GM19025 (cell line): ENCODE data around the gene SLC37A3.

Experiments used
- ATAC-seq: cut with Tn5 transposase; IDR thresholded peaks from one replicate; pipeline ENCODE4 v1.9.1; 2021; ENCODE audit warnings: mild to moderate bottlenecking, low read depth, moderate library complexity; ENCODE audit not compliant: unreplicated experiment

SLC37A3 gene

DNA sequence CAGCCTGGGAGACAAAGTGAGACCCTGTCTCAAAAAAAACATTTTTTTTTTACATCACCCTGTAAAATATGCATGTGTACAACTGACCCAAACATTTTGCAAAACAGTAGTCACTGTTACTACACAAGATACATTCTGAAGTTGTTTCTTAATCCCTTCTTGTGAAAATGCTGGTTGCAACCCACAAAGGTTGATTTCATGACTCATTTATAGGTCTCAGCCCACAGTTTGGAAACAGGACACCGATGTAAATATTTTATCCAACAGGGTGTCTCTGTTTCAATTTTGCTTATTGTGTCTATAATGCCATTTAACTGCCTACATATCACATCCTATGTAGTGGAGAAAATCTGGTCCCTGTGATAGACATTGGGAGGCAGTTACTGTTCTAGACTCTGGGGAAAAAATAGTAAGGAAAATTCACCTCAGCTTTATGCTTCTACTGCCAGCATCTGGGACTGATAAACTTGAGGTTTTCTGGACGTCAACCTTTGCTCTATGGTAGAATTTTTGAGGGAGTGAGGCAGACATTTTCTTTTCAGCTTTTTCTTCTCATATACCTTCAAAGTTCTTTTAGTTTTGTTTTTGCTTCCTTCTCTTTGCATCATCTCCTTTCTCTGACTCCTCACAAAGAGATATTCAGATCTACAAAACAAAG lies 4.0 kb upstream of the SLC37A3 start:
- no peak for ATAC-seq

DNA sequence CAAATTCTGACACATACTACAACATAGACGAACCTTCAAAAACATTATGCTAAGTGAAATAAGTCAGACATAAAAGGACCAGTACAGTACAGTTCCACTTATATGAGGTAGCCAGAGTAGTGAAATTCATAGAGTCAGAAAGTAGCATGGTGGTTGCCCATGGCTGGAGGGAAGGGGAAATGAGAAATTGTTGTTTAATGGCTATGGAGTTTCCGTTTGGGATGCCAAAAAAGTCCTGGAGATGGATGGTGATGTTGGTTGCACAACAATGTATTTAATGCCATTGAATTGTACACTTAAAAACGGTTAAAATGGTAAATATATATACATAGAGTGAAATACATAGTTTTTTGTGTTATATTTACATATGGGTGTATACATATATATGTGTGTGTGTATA lies 2.1 kb upstream of the SLC37A3 start:
- no peak for ATAC-seq

DNA sequence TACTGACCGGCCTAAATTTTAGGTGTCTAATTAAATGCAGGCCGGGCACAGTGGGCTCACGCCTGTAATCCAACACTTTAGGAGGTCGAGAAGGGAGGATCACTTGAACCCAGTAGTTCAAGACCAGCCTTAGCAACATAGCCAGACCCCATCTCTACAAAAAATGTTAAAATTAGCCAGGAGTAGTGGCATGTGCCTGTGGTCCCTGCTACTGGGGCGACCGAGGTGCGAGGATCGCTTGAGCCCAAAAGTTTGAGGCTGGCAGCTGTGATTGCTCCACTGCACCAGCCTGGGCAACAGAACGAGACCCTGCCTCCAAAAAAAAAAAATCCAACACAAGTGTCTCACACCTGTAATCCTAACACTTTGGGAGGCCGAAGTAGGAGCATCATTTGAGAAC lies 491 bp upstream of the SLC37A3 start:
- no peak for ATAC-seq

DNA sequence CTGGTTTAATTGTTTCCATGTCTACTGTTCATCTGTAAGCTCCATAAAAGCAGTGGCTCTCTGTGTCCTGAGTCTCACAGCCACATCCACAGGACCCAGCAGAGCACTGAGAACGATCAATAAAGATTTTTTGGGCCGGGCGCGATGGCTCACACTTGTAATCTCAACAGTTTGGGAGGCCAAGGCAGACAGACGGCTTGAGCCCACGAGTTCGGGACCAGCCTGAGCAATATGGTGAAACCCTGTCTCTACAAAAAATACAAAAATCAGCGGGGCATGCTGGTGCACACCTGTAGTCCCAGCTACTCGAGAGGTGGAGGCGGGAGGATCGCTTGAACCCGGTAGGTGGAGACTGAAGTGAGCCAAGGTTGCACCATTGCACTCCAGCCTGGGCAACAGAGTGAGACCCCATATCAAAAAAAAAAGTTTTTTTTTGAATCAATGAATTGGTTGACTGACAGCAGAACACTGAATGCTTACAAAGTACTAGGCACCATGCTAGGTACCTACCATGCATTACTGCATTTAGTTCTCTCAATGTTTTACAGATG lies 4.5 kb downstream of the SLC37A3 start:
- no peak for ATAC-seq

DNA sequence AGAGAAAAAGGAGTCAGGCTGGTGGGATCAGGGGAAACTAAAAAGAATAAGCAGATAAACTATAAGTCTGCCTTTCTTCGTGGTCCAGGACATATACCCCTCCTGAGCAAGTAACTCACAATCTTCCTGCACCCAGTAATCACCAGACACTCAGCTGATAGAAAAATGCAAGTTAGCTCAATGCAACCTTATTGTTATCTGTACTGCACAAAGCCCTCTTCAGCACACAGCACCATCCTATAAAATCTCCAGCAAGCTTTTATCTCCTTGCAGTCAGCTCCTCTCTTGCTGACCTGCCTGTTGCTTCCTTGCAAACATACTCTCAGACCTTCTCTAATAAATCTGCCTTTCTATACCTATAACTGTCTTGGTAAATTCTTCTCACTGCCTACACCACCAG lies 6.7 kb downstream of the SLC37A3 start:
- ATAC-seq = no peak

DNA sequence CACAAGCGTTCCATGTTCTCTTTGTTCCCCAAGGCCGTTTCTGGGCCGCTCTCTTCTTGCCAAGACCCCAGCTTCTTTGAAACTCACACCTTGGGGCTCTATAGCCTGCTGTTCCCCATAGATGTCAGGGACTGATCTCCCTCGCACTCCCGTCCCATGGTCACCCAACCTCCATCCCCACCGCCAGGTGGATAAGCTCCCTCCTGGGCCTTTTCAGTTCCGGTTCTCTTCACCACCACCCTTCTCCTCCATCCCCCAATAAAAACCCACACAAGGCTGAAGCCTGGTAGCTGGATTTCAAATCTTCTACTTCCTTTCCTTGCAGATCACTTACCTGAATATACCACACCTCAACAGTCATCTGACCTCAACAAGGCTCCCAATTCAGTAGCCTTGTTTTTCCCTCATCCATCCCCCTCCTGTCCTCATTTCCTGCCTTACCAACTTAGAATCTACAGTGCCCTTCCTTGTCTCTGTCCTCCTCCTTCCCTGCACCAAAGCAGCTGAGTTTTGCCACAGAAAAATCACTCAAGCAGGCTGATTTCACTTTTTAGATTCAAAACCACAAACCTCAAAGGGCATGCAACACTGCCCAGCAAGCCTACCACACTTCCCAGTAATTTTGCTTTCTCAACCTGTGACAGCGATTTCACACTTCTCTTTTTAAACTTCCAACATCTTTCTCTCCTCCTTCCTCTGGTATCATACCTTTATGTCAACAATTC lies 7.7 kb downstream of the SLC37A3 start:
- ATAC-seq = peak; percentile 74

DNA sequence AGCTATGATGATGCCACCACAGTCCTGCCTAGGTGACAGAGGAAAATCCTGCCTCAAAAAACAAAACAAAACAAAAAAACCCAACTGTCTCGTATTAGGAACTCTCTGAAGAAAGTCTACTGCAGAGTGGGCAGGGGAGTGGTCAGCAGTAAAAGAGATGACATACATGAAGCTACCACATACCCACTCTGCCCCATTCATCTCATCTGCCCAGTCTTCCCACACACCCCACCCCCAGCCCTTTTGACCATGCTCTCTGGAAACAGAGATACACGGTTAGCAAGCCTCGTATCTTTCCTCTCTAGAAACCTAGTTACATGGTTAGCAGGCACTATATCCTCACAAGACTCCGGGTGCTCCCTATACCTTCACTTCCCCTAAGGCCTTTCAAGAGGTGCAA lies 8.3 kb downstream of the SLC37A3 start:
- no peak for ATAC-seq

DNA sequence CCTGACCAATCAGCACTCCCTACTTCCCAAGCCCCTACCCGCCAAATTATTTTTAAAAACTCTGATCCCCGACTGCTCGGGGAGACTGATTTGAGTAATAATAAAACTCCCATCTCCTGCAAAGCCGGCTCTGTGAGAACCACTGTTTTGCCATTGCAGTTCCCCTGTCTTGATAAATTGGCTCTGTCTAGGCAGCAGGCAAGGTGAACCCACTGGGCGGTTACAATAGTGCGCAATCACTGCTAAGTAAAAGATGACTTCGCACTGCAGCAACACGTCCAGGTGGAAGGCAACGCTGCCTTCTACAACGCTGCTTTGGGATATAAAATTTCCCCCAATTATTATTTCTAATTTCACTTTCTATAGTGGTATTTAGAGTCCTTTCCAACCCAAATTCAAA lies 8.9 kb downstream of the SLC37A3 start:
- no peak for ATAC-seq

DNA sequence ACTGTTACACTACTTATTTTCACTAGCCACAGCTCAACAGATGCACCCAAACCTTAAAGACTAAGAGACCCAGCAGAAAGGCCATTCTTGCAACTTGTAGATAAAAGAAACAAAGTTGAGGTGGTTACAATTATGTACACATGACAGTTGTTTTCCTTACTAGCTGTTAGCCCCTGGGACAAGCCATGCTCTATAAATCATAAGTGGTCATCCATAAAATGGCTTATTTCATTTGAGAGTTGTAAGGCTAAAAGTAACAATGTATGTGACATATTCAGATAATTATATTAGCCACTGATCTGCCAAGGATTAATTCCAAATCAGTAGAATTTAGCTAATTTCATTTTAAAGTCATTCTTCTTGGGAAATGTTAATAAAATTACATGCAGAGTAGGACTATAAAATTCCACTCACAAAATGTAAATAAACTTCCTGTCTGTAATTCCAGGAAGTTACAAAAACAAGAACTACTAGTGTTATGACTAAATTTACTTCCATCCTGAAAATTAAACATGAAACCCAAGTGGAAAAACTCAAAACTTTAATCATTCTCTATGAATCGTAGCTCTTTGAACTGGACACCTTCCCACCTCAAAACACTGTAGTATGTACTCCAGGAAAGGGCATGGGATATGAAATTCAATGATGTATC lies 13.3 kb downstream of the SLC37A3 start:
- ATAC-seq = no peak

DNA sequence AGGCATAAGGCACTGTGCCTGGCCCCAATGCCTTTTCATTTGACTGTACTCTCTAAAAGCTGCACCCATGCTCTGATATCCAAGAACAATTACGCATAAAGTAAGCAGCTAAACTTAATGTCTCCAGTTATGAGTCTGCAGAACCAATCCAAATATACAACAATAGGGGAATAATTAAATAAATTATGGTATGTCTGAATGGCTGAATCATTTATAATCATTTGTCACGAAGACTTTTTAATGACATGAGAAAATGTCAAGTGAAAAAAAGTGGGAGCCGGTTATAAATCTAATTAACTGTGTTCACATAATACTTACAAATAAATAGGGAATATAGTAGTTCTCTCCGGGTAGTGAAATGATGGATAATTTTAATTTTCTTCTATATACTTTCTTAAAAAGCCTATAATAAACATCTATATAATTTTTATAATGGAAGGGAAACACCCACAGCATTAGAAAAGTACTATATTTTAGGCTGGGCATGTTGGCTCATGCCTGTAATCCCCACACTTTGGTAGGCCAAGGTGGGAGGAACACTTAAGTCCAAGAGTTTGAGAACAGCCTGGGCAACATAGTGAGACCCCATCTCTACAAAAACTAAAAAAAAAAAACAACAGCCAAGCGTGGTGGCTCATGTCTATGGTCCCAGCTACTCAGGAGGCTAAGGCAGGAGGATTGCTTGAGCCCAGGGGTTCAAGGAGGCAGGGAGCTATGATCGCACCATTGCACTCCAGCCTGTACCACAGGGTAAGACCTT lies 14.2 kb downstream of the SLC37A3 start:
- no peak for ATAC-seq

DNA sequence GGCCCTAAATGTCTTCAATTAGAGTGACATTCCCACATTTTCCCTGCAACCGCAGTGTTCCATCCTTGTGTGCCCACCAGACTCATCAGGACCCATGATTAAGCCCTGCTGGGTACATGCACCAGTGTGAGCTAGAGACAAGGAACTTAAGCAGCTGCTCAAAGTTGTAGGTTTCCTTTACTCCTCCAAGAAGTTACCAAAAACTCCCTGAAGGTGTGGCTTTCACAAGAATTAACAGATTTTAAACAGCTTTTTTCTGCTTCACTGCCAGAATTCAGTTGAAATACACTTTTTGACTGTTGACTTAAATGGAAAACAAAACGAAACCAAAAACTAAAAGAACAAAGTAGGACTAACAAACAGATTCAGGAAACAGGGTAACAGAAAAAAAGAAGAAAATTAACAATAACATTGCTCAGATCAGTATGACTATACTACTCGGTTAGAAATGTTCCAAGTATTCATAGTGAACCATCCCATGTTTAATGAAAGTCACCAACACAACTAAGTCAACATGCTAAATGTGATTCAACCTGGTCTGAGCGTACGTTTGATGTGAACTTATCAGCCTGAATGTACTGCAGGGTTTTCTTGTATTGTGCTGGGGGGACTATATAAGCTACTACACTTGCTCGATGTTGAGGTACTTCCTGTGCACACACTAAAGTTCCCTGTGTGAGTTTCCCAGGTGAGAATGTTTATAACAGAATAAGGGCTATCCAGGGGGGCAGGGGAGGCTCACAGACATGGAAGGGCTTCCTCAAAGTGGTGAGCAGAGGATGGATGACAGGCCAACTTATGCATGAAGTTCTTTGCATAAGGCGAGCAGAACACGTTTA lies 22.2 kb downstream of the SLC37A3 start:
- no peak for ATAC-seq

DNA sequence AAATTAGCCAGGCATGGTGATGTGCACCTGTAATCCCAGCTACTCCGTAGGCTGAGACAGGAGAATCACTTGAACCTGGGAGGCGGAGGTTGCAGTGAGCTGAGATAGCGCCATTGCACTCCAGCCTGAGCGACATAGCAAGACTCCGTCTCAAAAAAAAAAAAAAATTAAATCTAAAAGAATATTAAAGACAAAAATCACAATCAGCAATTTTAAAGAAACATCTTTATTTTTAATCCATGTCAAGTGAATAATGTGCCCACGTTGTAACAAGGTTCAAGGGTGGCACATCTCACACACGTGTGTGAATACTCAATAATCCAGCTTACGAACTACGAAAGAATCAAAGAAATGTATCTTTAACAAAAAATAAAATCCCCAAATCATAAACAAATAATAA lies 23.0 kb downstream of the SLC37A3 start:
- no peak for ATAC-seq

DNA sequence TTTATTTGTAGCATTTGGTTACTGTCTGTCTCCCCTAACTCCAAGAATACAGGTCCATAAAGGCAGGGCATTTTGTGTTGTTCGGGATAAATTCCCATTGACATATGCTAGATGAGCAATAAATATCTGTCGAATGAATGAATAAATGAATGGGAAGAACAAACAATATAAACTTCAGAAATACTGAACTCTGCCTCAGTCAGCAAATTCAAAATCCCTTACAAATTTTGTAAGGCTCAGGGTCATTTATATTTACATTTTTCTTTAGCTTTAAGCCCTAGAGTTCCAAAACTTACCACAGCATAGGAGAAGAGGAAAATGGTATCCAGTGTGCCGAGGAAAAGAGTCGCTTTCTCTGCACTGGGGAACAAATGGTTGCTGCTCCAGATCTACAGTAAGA lies 29.0 kb downstream of the SLC37A3 start:
- ATAC-seq = no peak

DNA sequence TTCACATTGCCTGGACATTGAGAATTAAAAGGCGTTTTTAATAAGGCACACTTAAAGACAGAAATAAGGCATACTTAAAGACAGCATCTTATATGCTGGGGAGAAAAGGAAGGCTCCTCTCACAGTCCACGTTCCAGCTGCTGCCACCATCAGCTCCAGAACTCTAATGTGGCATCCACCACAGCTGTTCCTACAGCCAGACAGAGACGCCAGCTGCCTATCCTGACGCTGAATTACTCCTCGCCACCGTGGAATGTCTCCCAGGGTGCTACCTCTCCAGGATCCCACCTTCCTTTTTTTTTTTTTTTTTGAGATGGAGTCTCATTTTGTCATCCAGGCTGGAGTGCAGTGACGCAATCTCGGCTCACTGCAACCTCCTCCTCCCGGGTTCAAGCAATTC lies 30.8 kb downstream of the SLC37A3 start:
- ATAC-seq = no peak

DNA sequence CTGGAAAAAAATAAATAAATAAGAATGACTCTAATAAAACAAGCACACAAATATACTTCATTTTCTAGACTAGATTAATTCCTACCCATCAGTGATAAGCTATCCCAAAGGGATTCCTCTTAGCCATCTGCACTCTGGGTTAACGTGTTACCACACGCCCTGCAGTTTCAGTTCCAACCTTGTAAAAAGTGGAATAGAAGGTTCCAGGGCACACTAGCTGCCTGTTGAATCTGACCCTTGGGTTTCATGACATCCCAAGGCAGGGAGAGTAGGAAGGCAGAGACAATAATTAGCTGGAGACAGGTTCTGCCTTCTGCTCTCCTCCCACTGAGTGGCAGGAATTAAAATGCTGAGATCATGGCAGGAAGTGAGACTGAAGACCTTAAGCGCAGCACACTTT lies 33.5 kb downstream of the SLC37A3 start:
- ATAC-seq = no peak

DNA sequence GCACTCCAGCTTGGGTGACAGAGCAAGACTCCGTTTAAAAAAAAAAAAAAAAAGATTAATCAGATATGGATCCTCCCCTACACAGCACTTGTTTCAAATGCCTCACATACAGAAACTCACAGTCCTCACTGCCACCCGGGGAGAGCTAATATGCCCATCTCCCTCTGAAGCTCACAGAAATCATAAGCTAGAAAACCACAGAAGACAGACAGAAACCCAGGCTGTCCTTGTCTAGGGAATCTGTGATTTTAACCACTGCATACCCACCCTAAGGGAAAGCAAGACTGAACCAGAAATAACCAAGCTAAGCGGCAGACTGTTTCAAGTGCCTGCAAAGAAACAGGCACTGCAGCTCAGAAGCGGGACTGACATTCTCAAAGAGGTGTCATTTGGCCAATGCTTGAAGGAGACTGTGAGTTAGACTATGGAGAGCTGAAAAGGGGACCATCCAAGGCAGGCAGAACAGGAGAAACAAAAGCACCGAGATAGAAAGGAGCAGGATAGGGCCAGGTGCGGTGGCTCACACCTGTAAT lies 37.6 kb downstream of the SLC37A3 start:
- no peak for ATAC-seq

DNA sequence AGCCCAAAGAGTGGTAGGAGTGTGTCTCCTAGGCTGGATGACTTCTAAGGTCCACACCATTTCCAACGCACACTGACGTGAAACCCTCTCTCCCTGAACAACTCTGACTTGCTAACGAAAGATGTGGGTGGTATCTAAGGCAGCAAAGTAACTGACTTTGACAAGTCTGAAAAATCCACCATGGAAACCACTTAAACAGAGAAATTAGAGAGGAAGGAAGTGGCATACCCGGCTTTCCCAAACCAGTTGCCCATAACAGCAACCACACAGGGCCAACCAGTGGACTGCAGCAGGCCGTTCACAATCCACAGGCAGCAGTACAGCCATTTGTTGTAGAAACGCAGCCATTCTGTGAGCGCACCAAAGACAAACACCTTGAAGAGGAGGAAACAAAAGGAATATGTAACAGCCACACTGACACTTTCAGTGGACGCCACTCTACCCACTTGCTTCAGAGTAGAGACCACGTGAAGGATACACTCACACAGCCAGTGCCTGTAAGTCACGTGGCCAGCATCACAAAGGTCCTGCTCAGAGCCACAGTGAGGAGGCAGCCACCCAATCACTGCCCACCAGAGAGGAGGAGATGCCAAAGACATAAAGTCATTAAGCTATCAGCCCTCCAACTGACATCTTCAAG lies 39.8 kb downstream of the SLC37A3 start:
- no peak for ATAC-seq

DNA sequence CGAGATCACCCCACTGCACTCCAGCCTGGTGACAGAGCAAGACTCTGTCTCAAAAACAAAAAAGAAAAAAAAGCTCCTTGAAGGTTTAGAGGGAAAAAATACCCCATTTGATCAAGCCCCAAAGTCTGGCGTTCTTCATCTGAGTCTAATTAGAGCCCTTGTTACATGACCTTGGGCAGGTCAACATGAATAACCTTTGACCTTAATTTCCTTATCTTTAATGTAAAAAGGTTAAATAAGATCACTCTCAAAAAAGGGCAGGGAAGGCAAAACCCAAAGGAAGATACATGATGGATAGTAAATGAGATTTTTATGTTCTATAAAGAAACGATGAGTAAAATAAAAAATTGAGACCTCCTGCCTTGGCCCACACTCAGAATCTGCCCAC lies 40.3 kb downstream of the SLC37A3 start:
- ATAC-seq = no peak

DNA sequence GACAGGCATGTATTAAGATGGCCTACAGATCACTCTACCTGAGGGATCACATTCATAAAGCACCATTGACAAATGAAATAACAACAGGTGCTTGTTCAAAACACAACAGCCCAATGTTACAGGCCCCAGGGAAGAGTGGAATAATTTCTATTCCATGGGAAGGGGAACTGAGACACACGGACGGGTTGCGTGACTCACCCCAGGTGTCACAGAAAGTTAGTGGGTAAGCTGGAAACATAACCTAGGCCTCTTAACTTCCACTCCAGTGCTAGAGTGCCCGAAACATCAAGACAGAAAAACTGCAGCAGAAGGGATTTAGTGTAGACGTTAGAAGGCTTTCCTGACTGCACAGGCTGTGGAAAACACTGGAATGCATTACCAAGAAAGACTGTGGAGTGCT lies 48.3 kb downstream of the SLC37A3 start:
- no peak for ATAC-seq
